Liver (tissue), 3 donors: ENCODE results near the gene ZBTB47.

Experiments used
- CTCF ChIP-seq: fragments of 150-350 bp; IDR thresholded peaks from 2 replicates; pipeline ENCODE4 v1.5.1; 2017; ENCODE audit warnings: improper control_type of control experiment, low read depth, low read length; ENCODE audit not compliant: missing input control
- JUND ChIP-seq, 2 donors: IDR thresholded peaks; 2 replicates each; pipeline ENCODE4 v1.6.1; 2016; ENCODE audit warnings: antibody characterized with exemption in 2 of 2
- MAX ChIP-seq: IDR thresholded peaks from 2 replicates; pipeline ENCODE4 v1.6.1; 2016; ENCODE audit warnings: antibody characterized with exemption
- NR2F2 ChIP-seq: IDR thresholded peaks from 2 replicates; pipeline ENCODE4 v1.6.1; 2016; ENCODE audit warnings: antibody characterized with exemption
- RAD21 ChIP-seq, 2 donors: IDR thresholded peaks; 2 replicates each; pipeline ENCODE4 v1.6.1; 2016; ENCODE audit warnings: antibody characterized with exemption in 2 of 2, mild to moderate bottlenecking in 2 of 2
- REST ChIP-seq: IDR thresholded peaks from 2 replicates; pipeline ENCODE4 v1.6.1; 2016; ENCODE audit warnings: antibody characterized with exemption, mild to moderate bottlenecking
- SP1 ChIP-seq: IDR thresholded peaks from 2 replicates; pipeline ENCODE4 v1.6.1; 2018; ENCODE audit warnings: antibody characterized with exemption, mild to moderate bottlenecking
- TAF1 ChIP-seq: conservative IDR thresholded peaks from 2 replicates; pipeline ENCODE4 v1.6.1; 2016; ENCODE audit warnings: antibody characterized with exemption, mild to moderate bottlenecking
- YY1 ChIP-seq: IDR thresholded peaks from 2 replicates; pipeline ENCODE4 v1.6.1; 2016; ENCODE audit warnings: antibody characterized with exemption, mild to moderate bottlenecking
- TF ChIP-seq, protein P1 (sequence below): IDR thresholded peaks from 2 replicates; pipeline ENCODE4 v1.6.1; 2016; ENCODE audit warnings: antibody characterized with exemption
- TF ChIP-seq, protein P2 (sequence below): IDR thresholded peaks from 2 replicates; pipeline ENCODE4 v1.6.1; 2016; ENCODE audit warnings: antibody characterized with exemption
- donor health status: healthy.
- donor health status: healthy.

GRCh38 chr3:42635111-42635510, 18.4 kb upstream of the ZBTB47 start:
- no peak for TF ChIP-seq TAF1
- TF ChIP-seq REST, result no peak
- no peak for TF ChIP-seq CTCF
- TF ChIP-seq SP1, result no peak
- TF ChIP-seq, protein P1, sequence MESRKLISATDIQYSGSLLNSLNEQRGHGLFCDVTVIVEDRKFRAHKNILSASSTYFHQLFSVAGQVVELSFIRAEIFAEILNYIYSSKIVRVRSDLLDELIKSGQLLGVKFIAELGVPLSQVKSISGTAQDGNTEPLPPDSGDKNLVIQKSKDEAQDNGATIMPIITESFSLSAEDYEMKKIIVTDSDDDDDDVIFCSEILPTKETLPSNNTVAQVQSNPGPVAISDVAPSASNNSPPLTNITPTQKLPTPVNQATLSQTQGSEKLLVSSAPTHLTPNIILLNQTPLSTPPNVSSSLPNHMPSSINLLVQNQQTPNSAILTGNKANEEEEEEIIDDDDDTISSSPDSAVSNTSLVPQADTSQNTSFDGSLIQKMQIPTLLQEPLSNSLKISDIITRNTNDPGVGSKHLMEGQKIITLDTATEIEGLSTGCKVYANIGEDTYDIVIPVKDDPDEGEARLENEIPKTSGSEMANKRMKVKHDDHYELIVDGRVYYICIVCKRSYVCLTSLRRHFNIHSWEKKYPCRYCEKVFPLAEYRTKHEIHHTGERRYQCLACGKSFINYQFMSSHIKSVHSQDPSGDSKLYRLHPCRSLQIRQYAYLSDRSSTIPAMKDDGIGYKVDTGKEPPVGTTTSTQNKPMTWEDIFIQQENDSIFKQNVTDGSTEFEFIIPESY, result no peak
- no peak for TF ChIP-seq JUND (IDR thresholded peaks at IDR 0.05)
- TF ChIP-seq YY1, result no peak
- TF ChIP-seq RAD21 (IDR thresholded peaks at IDR 0.05), result peak in 1 of 2 donors; percentile 16
- no peak for TF ChIP-seq NR2F2
- TF ChIP-seq, protein P2, sequence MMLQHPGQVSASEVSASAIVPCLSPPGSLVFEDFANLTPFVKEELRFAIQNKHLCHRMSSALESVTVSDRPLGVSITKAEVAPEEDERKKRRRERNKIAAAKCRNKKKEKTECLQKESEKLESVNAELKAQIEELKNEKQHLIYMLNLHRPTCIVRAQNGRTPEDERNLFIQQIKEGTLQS, result no peak
- TF ChIP-seq MAX, result no peak
